Keratinocyte (primary cell): ENCODE results near the gene FGF11.
A peak's percentile ranks its signal among the peaks of the same experiment; 100 is the strongest.

Experiments used
- EZH2 ChIP-seq: IDR thresholded peaks from one replicate; pipeline ENCODE4 v1.6.1; 2012; ENCODE audit warnings: inconsistent platforms, mild to moderate bottlenecking, low read length, moderate library complexity
- TF ChIP-seq, protein P1 (sequence below), 3 experiments: IDR thresholded peaks in 1 of 3; conservative IDR thresholded peaks in 1 of 3; optimal IDR thresholded peaks in 1 of 3; 2 replicates in 2 of 3; 3 replicates in 1 of 3; pipeline versions ENCODE3 to v1.5.1; 2011; ENCODE audit warnings: low read length in 3 of 3, mild to moderate bottlenecking in 3 of 3, moderate library complexity in 2 of 3, control low read depth in 1 of 3, inconsistent platforms in 1 of 3; ENCODE audit not compliant: insufficient read depth in 2 of 3; ENCODE audit errors: extremely low read depth in 1 of 3

- no peak for TF ChIP-seq EZH2
- TF ChIP-seq, protein P1, sequence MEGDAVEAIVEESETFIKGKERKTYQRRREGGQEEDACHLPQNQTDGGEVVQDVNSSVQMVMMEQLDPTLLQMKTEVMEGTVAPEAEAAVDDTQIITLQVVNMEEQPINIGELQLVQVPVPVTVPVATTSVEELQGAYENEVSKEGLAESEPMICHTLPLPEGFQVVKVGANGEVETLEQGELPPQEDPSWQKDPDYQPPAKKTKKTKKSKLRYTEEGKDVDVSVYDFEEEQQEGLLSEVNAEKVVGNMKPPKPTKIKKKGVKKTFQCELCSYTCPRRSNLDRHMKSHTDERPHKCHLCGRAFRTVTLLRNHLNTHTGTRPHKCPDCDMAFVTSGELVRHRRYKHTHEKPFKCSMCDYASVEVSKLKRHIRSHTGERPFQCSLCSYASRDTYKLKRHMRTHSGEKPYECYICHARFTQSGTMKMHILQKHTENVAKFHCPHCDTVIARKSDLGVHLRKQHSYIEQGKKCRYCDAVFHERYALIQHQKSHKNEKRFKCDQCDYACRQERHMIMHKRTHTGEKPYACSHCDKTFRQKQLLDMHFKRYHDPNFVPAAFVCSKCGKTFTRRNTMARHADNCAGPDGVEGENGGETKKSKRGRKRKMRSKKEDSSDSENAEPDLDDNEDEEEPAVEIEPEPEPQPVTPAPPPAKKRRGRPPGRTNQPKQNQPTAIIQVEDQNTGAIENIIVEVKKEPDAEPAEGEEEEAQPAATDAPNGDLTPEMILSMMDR (optimal IDR thresholded peaks at IDR 0.05 in 1 of 3, IDR thresholded peaks at IDR 0.05 in 1 of 3, conservative IDR thresholded peaks at IDR 0.05 in 1 of 3; ENCODE audit: extremely low read depth in 1 of 3, insufficient read depth in 2 of 3, low read length in 3 of 3): peak in 1 of 3 experiments; percentile 5
These were observed 45.6 kb downstream of the FGF11 start for GRCh38 chr17:7484919-7485377.
